Measurements from ENCODE around the gene CEP135. TPM values are rescaled to one million over a fixed set of nuclear protein-coding genes. Genes with fewer than 3 reads are reported as not detected.

Gene CEP135
- total RNA-seq, 1 experiment from 2014 or later = 10.5 TPM

GRCh38 chr4:55955710-55956109, 7.0 kb downstream of the CEP135 start:
- intact Hi-C loops (cut with micrococcal nuclease; ENCODE audit: unreplicated experiment) = no loop called here
- no peaks in the 10 kb centered on the region for H3K36me3 Mint-ChIP-seq (ENCODE audit: insufficient read depth, unreplicated experiment)
- Histone ChIP-seq H3K4me3 (ENCODE audit: low read depth, low read length) (no peak overlapping the region), H3K4me1 (no peaks in the 10 kb centered on the region), H3K36me3 (ENCODE audit: control insufficient read depth, insufficient read depth, low read length) (no peaks in the 10 kb centered on the region), H3K9me3 (no peaks in the 10 kb centered on the region), H3K27me3 (replicated peaks; ENCODE audit: control insufficient read depth, insufficient read depth, low read length) (no peaks in the 10 kb centered on the region)
- H3K27me3 Mint-ChIP-seq (ENCODE audit: insufficient read depth, unreplicated experiment) = no peaks in the 10 kb centered on the region
- no peaks in the 10 kb centered on the region for H3K9me3 Mint-ChIP-seq (ENCODE audit: unreplicated experiment)
- no TSS peak for BruUV-seq (replicated peaks)
- H3K27ac Mint-ChIP-seq (ENCODE audit: unreplicated experiment) = no peak overlapping the region
- no peak for DNase-seq
- ChIA-PET POLR2A (no interaction called here), CTCF (no interaction called here)
- no peak overlapping the region for H3K4me3 Mint-ChIP-seq (ENCODE audit: unreplicated experiment)
- TF ChIP-seq CTCF (IDR thresholded peaks at IDR 0.05; ENCODE audit: insufficient read depth in 1 of 2, low read depth in 1 of 2, low read length in 1 of 2, severe bottlenecking in 1 of 2, unreplicated experiment in 1 of 2) = no peak
- no peaks in the 10 kb centered on the region for H3K4me1 Mint-ChIP-seq (ENCODE audit: low read depth, unreplicated experiment)

GRCh38 chr4:55959655-55960054, 10.9 kb downstream of the CEP135 start:
- Histone ChIP-seq H3K4me1 (peaks cover 5% of the 10 kb centered on the region), H3K27me3 (replicated peaks; ENCODE audit: control insufficient read depth, insufficient read depth, low read length) (no peaks in the 10 kb centered on the region), H3K9me3 (no peaks in the 10 kb centered on the region), H3K4me3 (ENCODE audit: low read depth, low read length) (no peak overlapping the region), H3K36me3 (ENCODE audit: control insufficient read depth, insufficient read depth, low read length) (no peaks in the 10 kb centered on the region)
- Mint-ChIP-seq H3K4me3 (ENCODE audit: unreplicated experiment) (no peak overlapping the region), H3K27ac (ENCODE audit: unreplicated experiment) (no peak overlapping the region), H3K36me3 (ENCODE audit: insufficient read depth, unreplicated experiment) (peaks cover 12% of the 10 kb centered on the region), H3K4me1 (ENCODE audit: low read depth, unreplicated experiment) (peaks cover 8% of the 10 kb centered on the region), H3K27me3 (ENCODE audit: insufficient read depth, unreplicated experiment) (no peaks in the 10 kb centered on the region), H3K9me3 (ENCODE audit: unreplicated experiment) (no peaks in the 10 kb centered on the region)
- intact Hi-C loops (cut with micrococcal nuclease; ENCODE audit: unreplicated experiment) = no loop called here
- TF ChIP-seq CTCF (IDR thresholded peaks at IDR 0.05; ENCODE audit: insufficient read depth in 1 of 2, low read depth in 1 of 2, low read length in 1 of 2, severe bottlenecking in 1 of 2, unreplicated experiment in 1 of 2) = no peak
- ChIA-PET POLR2A (no interaction called here), CTCF (no interaction called here)
- DNase-seq = no peak
- no TSS peak for BruUV-seq (replicated peaks)

GRCh38 chr4:55964046-55964445, 15.3 kb downstream of the CEP135 start:
- peaks cover 5% of the 10 kb centered on the region for H3K4me1 ChIP-seq

More at GRCh38 chr4:55964046-55964445, 15.3 kb downstream of the CEP135 start:
- Mint-ChIP-seq H3K27ac (ENCODE audit: unreplicated experiment) (no peak overlapping the region), H3K9me3 (ENCODE audit: unreplicated experiment) (no peaks in the 10 kb centered on the region), H3K4me1 (ENCODE audit: low read depth, unreplicated experiment) (peaks cover 8% of the 10 kb centered on the region), H3K36me3 (ENCODE audit: insufficient read depth, unreplicated experiment) (peaks cover 12% of the 10 kb centered on the region), H3K27me3 (ENCODE audit: insufficient read depth, unreplicated experiment) (no peaks in the 10 kb centered on the region), H3K4me3 (ENCODE audit: unreplicated experiment) (no peak overlapping the region)
- DNase-seq = no peak
- no peak for TF ChIP-seq CTCF (IDR thresholded peaks at IDR 0.05; ENCODE audit: insufficient read depth in 1 of 2, low read depth in 1 of 2, low read length in 1 of 2, severe bottlenecking in 1 of 2, unreplicated experiment in 1 of 2)
- H3K4me3 ChIP-seq (ENCODE audit: low read depth, low read length) = no peak overlapping the region
- BruUV-seq (replicated peaks) = no TSS peak
- no peaks in the 10 kb centered on the region for H3K36me3 ChIP-seq (ENCODE audit: control insufficient read depth, insufficient read depth, low read length)
- no peaks in the 10 kb centered on the region for H3K27me3 ChIP-seq (replicated peaks; ENCODE audit: control insufficient read depth, insufficient read depth, low read length)
- intact Hi-C loops (cut with micrococcal nuclease; ENCODE audit: unreplicated experiment) = no loop called here
- no peaks in the 10 kb centered on the region for H3K9me3 ChIP-seq
- POLR2A ChIA-PET = no interaction called here
- CTCF ChIA-PET = no interaction called here

Data from Caco-2 (cell line).